ENCODE results near the gene P4HTM.

Gene P4HTM

DNA sequence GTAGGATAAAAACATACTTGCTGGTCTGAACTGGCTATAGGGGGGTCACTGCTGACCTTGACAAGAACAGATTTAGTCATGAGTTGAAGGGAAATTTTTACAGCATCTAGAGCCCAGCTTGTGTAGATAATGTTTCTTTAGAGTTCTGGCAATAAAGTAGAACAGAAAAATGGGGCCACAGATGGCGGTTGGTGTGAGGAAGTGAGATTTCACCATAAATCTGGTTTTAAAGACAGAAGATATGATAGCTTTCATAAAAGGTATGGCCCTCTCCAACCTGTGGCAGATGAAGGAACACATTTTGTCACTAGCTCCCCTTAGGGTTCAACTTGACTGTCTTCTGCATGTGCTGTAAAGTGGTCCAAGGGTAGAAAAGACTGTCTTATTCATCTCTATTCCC lies 63.5 kb downstream of the P4HTM start:
- no peak overlapping the region for H3K27ac ChIP-seq

DNA sequence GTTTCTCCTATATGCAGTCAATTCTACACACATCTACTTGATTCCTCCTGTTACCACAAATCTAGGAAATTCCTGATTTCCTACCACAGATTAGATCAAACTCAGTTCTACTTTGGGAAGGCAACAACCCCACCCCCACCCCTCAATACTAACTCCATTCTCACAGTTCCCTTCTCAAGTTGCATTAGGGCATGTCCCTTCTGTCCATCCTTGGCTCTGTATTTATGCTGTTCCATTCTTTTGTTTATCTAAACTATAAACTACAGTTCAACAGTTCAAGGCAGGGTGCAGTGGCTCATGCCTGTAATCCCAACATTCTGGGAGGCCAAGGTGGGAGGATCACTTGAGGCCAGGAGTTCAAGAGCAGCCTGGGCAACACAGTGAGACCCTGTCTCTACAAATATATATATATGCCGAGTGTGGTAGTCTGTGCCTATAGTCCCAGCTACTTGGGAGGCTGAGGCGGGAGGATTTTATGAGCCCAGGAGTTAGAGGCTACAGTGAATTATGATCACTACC lies 64.4 kb downstream of the P4HTM start:
- no peak overlapping the region for H3K27ac ChIP-seq
- no peak overlapping the region for H3K4me3 ChIP-seq

More for the DNA sequence above, 63.5 kb downstream of the P4HTM start:
- H3K4me3 ChIP-seq: no peak overlapping the region
